ENCODE measurements around the gene FOXG1.

The FOXG1 gene

DNA sequence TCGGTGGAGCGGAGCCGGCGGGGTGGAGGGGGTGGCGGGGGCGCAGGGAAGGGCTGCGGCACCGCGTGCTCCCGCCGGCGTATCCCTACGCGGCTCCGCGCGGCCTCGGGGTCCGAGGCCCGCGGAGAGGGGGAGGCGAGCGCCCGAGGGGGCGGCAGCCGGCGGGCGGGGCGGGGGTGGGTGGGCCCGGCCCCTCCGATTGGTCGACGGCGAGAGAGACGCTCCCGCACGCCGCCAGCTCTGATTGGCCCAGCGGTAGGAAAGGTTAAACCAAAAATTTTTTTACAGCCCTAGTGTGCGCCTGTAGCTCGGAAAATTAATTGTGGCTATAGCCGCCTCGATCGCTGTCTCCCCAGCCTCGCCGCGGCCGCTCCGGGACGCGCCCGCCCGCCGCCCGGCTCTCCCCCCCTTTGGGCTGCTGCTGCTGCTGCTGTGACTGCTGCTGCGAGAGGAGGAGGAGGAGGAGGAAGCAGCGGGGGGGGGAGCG, at the start of gene FOXG1:
Gene FOXG1, plus strand, starts transcription at position 319 of the 487 bp plus-strand sequence. CDS start 493 bp downstream, outside the sequence.
- DNase-seq, result peak; percentile 97

DNA sequence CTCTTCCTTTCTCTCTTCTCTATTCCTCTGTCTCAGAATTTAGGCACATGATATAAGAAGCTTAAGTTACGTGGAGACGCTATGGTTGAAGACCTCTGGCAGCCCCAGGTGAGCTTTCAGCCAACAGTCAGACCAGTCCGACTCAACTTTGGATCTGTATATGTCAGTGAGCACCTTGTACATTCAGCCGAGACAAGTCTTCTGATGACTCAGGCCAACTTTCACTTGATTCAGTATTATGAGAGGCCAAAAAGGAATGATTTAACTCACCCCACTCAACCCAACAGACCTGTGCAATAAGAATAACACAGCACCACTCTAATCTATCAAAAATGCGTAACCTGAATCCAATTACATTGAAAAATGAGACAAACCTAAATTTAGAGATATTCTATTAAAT, 47.5 kb upstream of the FOXG1 start:
- no peak for DNase-seq

DNA sequence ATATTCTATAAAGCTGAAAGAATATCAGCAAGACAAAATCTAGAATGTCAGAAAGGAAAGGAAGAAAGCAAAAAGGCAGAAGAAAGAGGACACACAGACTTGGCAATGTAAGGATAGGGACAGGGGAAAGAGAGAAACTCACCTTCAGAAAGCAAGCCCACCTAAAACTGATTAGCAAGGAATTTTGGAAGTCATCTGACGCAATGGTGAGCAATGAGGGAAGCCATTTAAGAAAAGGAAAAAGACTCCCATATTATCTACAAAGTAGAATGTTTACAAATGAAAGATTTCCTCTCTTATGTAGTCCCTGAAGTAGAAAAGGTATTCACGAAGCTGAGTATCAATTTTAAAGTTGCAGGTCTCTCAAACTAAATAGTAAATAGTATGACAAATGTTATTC, 35.2 kb upstream of the FOXG1 start:
- no peak for DNase-seq

DNA sequence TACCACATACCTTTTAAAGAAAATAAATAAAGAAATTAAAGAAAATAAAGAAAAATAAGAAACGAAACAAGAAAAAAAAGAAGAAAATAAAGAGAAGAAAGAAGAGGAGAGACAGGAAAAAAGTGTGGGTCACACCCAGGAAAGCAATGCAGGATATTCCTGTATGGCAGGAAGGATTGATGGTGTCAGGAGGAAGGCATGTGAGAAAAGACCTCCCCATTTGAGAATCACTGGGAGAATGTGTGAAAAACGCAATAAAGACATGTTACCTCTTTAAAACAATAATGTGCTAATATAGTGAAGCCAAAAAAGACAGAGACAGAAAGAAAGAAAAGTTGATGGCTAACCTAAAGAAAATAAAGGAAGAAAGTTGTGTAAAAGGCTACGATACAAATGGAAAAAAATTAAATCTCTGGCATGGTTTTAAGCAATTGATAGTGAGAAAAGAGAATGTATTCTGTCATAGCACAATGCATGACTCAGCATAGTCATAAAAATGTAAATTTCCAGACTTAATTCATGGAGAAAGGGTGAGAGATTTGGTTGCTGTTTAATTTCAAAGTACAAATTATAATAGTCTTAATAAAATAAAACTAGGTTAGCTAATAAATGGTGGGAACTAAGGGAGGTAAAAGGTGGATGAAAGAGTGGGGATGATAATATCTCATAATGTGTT, 24.3 kb upstream of the FOXG1 start:
- no peak for DNase-seq

DNA sequence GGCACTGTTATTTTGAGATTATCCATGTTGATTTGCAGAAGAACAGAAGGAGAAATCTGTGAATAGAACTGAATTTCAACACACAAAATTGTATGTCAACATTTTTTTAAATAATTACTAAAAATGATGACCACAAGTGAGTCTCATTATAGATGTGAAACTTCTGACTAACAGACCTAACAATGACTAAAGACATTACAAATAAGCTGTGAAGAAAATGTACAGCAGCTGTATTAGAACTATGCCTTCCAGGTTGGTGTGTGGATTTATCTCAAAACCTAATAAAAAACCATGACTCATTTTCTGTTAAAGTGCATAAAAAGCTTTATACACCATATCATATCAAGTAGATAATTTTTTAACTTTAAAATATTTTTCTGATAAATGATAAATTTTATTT, 22.5 kb upstream of the FOXG1 start:
- DNase-seq, result no peak

DNA sequence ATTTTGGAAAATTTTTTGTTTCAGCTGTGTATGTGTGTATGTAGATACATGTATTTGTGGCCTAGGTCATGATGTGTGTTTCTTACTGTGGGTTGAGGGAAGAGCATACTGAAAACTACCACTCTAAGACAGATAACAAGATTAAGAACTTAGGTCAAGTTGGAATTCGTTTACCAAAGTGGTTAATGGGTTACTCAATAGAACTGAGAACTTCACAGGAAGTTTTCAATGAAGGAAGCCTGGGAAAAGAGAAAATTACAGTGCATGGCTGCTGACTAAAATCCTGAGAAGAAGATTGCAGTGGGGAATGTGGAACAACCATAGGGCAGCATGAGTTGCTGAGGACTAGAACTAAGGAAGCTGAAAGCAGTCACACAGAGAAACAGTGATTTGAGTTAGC, 21.4 kb upstream of the FOXG1 start:
- DNase-seq, result no peak

DNA sequence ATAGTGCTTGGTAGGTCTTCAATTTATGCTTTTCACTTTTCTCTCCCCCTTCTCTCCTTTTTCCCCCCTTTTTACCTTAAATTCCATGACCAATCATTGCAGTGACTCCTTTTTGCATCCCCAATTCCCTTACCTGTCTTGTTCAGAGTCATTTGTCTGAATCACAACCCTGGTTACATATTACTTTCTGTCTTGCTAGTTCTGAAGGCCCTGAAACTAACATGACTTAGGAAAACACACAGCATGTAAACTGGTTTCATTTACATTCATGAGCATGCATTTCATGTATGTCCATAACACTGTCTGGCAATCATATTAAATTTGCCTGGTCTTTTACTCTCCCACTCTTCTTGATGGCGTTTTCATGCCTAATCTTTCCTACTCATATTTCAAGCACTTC, 20.3 kb upstream of the FOXG1 start:
- DNase-seq, result no peak

DNA sequence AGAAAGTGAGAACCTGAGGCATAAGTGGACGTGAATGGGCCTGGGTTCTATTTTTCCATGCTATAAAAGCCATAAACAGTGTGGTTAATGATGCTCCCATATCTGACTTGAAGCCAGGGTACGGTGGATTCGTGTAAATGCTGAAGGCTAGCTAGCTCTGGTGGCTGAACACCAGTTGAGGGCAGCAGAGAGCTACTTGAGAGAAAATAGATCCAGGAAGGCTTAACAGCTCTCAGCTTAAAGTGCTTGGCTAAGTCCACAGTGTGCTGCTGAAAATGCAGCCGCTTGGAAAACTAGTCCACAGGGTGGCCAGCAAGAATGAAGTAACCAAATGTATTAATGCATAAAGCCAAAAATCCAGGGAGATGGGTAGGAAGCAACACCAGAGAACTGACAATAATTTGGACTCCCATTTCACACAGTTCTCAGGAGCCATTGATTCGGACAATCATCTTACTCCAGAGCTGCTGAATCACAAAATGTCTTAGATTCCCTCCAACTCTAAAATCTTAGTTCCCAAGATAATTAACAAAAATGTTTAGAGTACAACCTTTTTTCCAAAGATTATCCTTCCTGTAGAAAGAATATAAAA, 15.0 kb upstream of the FOXG1 start:
- peak; percentile 84 for DNase-seq

DNA sequence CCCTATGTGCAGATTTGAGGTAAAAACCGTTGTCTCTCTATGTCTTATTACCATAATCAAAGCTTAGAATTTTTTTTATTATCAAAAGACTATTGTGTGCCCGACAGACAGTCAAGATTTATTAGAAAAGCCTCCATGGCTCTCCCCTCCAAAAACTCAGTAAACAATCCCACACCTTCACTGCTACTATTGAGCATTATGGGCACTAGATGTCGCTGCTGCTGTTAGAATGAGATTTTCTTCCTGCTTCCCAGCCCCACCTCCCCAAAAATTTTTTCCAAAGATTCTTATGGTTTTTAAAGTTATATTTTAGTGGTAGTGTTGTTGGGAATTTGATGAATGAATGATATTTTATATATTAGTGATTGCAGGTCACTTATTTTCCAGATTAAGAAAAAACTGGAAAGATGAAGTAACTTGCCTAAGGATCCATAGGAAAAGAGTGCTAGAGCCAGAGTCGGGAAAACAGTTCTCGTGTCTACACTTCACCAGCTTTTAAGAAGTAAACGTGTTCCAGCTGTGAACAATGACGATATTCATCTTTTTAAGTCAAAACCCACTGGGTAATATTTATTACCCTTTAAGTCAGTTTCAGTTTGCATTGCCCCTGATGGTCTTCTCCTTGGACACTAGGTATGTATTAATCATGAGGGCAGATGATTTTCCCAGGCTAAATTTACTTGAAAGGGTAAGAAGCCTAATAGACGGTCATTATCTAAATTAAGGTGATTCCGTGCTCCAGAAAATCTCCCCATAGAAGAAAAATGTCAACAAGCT, 12.2 kb upstream of the FOXG1 start:
- DNase-seq, result peak; percentile 72

DNA sequence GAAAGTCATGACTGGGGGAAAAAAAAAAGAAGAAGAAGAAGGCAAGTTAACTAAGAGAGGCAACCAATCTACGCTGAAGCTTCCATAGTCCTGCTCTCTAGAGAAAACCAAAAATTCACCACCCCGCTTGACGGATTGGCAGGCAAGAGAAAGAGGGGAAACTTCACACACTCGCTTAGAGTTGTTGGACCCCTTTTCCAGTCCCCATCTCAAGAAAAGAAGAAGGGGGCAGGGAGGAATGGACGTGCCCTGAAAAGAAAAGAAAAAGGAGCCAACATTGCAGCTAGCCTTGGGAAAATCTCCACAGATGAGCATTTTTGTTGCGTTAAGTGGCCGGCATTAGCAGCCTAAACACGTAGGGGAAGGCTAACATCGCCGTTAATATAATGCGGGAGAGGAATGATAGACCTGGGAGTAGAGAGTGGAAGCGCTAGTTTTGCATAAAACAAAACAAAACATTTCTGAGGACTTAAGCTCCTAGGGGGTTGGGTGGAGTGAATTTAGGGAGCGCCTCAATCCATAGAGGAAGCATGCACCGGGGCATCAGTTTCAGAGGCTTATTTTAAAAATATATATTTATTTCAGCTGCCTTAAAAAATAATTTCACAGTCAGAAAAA, 11.3 kb upstream of the FOXG1 start:
- DNase-seq, result no peak

DNA sequence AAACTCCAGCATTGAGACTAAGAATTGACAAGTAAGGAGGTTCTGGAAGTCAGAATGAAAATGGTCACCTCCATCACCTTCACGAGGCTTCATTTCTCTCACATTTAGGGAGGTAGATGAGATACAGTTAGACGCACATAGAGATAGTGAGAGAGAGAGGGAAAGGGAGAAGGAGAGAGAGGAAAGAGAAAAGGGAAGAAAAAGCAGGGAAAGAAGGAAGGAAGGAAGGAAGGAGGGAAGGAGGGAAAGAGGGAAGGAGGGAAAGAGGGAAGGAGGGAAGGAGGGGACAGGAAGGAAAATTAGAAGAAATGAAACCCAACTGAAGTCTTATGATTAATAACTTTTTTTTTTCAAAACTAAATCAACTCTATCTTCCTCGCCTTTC, 10.7 kb upstream of the FOXG1 start:
- DNase-seq, result no peak

DNA sequence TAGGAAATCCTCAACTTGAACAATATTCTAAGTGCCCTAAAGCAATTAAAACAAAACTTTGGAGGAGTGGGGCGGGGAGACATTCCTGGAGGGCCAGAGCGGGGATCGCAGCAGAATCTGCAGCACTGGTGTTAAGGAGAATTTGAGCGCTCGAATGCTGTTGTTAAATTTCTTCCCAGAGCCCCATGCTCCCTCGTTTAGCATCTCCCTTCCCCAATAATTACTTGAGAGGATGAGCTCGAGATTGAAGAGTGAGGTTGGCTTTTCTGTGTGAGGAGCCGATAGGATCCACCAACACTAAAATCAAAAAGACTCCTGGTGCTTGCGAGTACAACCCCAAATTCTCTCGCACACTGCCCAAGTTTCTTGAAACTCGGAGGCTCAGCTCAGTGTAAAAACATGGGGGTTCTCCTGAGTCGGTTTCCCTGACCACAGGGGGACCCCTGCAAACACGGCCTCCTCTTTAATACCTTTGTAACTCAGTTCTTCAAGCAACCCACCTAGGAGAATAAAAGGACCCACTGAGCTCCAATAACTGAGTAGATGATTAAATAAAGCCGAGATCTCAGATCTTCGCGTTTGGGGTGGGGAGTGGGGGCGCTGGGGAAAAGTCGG, 10.2 kb upstream of the FOXG1 start:
- DNase-seq, result no peak

DNA sequence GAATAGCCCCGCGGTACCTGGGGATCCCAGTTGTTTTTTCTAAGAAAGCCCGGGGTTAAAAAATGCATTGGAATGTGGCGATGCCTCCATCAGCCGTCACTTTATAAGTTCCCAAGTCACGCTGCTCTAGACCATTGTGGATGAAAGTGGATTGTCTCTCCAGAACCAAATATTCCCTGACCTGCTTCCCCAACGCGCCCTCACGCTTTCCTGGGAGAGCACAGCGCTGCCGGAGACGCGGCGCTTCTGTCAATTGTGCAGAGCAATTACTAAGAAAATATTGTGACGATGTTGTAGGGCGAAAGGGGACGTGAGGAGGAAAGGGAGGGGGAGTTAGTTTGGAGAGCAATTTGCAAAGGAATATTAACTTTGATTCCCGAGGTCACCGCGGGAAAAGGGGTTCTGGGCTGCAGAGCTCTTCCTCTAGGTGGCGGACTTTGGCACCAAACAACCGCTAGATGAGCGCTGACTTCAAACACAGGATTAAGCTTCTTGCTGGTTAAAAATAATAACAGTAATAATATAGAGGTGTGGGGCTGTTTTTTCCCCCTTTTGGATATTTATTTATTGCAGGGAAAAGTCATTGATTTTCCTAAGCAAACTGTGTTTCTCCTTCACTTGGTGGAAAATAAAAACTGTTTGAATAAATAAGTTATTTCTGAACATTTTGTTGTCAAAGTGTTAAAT, 9.6 kb upstream of the FOXG1 start:
- no peak for DNase-seq

DNA sequence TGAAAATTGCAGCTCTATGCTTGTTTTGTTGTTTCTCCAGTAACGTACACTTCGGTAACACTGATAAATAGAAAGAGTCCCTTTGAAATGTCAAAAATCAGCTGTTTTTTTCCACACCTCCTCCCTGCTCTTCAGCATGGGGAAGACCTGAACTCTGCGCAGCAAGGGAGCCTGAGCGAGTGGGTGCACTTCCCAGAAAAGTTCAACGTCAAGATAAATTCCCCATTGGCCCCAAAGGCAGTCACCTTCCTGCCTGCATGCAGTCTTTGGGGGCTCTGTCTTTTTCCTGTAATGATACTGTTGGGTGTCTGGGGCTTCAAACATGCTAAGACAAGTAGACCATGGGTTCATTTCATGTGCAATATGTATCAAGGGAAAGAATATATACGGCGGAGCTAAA, 8.8 kb upstream of the FOXG1 start:
- DNase-seq, result no peak

DNA sequence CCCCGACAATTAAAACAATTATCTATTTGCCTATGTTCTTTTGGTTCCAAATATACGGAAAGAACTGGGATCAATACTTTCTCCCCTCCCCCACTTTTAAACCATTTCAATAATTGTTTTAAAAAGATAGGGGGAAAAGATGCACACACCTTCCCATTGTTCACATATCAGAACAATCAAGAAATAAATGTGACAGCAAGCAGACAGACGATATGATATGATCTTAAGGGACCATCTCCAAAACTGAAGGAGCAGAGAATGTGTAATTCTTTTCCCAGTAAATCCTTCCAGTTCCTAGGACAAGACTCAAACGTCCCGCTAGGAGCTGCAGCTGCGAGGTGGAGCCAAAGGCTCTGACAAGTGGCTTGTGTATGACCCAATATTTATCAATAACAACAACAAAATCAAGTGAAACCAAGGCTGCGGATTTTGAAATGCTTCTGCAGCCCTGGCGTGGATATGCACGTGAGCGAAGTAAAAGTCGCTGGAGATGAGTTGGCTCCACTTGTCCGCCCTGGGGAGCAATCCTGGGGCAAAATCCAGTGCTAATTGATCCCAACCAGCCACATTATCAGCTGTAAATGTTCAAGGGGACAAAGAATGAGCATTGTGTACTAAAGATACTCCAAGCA, 8.2 kb upstream of the FOXG1 start:
- DNase-seq, result no peak

DNA sequence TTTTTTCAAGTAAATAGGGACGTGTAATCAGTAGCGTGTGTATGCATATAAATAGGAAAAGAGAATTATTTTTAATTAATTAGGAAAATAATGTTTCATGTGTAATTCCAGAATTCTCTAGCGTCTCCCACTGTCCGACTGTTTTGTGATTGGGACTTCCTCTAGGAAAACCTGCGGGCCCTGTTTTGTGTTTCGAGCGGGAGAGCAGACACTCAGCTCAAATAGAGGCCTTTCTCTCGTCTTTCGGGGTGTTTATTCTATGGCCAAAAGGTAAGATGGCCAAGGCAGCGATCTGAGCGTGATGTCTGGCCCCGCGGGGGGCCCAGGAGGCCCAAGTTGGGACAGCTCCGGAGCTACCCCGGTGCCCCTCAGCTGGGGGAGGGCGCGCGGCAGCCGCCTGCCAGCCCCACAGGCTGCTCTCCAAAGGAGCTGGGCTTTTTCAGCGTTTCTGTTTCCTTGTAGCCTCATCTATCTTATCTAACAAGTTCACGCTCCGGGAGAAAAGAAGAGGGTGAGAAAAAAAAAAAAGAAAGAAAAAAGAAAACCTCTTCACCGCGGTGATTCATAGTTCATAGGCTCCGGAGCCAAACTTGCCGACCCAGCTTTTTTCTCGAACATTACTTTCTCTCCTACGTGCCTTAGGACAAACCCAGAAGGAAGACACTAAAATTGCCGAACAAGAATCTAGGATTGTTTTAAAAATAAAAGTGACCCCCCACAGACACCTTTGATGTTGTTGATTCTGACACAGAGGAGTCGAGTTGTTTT, 7.5 kb upstream of the FOXG1 start:
- DNase-seq, result no peak

DNA sequence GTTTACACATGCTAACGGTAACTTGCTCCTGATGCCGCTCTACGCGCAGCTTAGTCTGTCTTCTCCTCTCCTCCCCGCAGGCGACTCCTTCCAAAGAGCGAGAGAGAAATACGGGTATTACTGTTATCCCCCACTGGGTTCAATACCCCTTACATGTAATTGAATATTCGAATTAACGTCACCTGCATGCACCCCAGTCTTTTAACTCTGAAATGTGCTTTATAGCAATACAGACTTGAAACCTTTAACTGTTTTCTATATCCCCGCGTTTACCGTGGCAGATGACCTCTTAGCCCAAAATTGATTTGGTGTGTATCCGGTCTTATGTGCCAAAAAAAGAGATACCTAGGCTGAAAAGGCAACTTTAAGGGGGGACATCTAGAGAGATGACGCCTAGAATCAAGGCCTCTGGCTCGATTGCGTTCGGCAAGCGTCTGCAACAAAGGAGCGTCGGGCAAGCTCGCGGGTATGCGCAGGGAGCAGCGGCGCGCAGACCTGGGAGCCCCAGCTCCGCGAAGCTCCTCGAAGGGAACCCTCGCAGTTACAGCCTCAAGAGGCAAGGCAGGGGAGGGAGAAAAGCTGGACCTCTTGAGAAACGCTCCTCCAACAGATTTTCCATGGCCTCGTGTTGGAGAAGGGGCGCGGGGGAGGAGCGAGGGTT, 6.8 kb upstream of the FOXG1 start:
- no peak for DNase-seq

DNA sequence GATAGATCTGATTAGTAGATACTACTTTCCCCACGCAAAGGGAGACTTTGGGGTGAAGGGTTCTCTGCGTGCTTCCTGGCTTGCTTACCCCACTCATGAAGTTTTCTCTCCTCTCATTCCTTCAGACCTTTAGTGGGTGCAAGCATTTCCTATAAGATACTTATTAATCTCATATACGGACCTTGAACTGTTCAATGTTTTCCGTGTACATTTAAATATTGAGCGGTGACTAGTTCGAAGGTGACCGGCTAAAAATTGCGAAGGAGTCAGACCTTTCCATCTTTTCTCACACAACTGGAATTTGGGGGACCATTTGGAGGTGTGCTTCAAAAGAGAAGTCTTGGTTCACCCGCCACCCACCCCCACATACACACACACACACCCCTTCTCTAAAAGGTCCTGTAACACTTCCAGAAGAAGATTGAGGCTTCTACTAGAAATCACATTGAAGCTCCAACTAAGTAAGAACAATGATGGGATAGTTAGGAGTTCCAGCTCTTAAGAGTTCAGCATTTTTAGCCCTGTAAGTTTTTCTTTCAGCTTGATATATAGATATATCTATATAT, 6.1 kb upstream of the FOXG1 start:
- DNase-seq, result no peak

DNA sequence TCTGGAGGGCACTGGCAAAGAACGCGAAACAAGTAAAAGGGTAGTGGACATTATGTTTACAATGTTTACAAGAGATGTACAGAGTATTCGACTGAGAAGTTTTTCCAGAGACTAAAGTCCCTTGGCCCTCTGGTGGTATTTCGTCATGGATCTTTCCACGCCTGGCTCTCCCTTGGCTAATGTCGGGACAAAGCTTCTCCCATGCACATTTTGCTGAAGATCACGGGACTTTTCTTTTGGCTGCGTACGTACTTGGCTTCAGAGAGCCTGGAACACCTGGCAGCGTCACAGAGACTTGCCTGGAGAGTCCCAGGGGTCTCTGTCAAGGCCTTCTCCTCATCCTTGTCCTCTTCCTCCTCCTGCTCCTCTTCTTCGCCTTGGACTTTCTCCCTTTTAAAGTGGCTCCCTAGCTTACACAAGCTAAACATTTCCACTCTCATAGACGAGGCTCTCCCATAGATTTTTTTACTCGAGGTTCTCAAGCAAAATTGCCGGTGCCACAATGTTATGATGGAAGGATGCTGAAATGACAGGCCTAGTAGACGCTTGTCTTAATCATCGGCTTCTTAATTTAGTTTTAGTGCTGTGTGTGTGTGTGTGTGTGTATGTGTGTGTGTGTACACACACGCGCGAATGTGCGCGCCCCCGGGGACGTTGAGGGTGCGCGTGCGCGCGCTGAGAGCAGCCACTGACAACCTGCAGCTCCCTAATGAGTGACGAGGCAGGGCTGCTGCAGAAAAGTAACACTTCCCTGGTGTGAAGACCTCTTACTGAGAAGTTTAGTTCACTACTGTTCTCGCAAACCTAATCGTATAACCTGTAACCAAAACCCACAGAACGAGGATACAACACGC, 4.9 kb upstream of the FOXG1 start:
- DNase-seq, result no peak
